HG03354 (cell line): ENCODE data around the gene CT83.

ENCODE experiments used
- ATAC-seq: cut with Tn5 transposase; IDR thresholded peaks from one replicate; pipeline ENCODE4 v1.9.1; 2021; ENCODE audit warnings: mild to moderate bottlenecking; ENCODE audit not compliant: unreplicated experiment, poor library complexity, severe bottlenecking

The CT83 gene

GRCh38 chrX:116462822-116463221, at the start of gene CT83:
CT83 (minus strand) TSS chrX:116462976; CDS start chrX:116462856, 120 bp downstream.
- ATAC-seq: no peak

GRCh38 chrX:116499780-116500179, 37.0 kb upstream of the CT83 start:
- ATAC-seq: no peak

- no peak for ATAC-seq
Measured at GRCh38 chrX:116493271-116493670, 30.5 kb upstream of the CT83 start.

GRCh38 chrX:116490104-116490503, 27.3 kb upstream of the CT83 start:
- no peak for ATAC-seq

- ATAC-seq: no peak
Measured at GRCh38 chrX:116480059-116480458, 17.3 kb upstream of the CT83 start.

GRCh38 chrX:116449156-116449555, 13.6 kb downstream of the CT83 start:
- ATAC-seq: no peak

GRCh38 chrX:116436358-116436816, 26.4 kb downstream of the CT83 start, which contains the start of gene SLC6A14:
SLC6A14 (plus strand) TSS chrX:116436606; CDS start chrX:116436710, 104 bp downstream.
- no peak for ATAC-seq

- ATAC-seq: no peak
Measured at GRCh38 chrX:116435597-116435996, 27.2 kb downstream of the CT83 start.

GRCh38 chrX:116427978-116428377, 34.8 kb downstream of the CT83 start:
- no peak for ATAC-seq

GRCh38 chrX:116417968-116418367, 44.8 kb downstream of the CT83 start:
- no peak for ATAC-seq

- no peak for ATAC-seq
Measured at GRCh38 chrX:116417214-116417613, 45.6 kb downstream of the CT83 start.

GRCh38 chrX:116413273-116413672, 49.5 kb downstream of the CT83 start:
- no peak for ATAC-seq
